Stomach (tissue), 9 donors: ENCODE measurements around the gene SEC23A. TPM values are rescaled to one million over a fixed set of nuclear protein-coding genes. Genes with fewer than 3 reads are reported as not detected.
A peak's percentile ranks its signal among the peaks of the same experiment; 100 is the strongest.
"Not testable (repeated sequence)": the region's sequence is repeated elsewhere in the genome, so short reads cannot be mapped to it uniquely, and the experiment has no call there.

Experiments used
- DNase-seq, 2 donors: peaks; one replicate each; pipeline versions ENCODE4 v3.0.0 to v3.0.0-alpha.2; 2013 to 2019
- H3K27ac ChIP-seq, 5 donors: fragments of 200-600 bp in 4 of 5; sonication (generic) in 4 of 5; one replicate each; pipeline ENCODE4 v1.5.1; 2013 to 2019; ENCODE audit warnings: mild to moderate bottlenecking in 1 of 5, moderate library complexity in 1 of 5
- H3K27me3 ChIP-seq, 3 donors: fragments of 200-600 bp; sonication (generic); one replicate each; pipeline ENCODE4 v1.5.1; 2017 to 2019; ENCODE audit warnings: mixed run types in 1 of 3
- H3K36me3 ChIP-seq, 4 donors: fragments of 200-600 bp; sonication (generic); 1 replicate in 3 of 4; 2 replicates in 1 of 4; pipeline ENCODE4 v1.5.1; 2016 to 2019
- H3K4me1 ChIP-seq, 4 donors: fragments of 200-600 bp; sonication (generic); one replicate each; pipeline ENCODE4 v1.5.1; 2016 to 2019
- H3K4me3 ChIP-seq, 4 donors: fragments of 200-600 bp; sonication (generic) in 3 of 4; one replicate each; pipeline ENCODE4 v1.5.1; 2016 to 2019; ENCODE audit warnings: mild to moderate bottlenecking in 1 of 4
- H3K9me3 ChIP-seq, 4 donors: fragments of 200-600 bp; sonication (generic); one replicate each; pipeline ENCODE4 v1.5.1; 2016 to 2019
- CTCF ChIP-seq, 7 experiments: fragments of 450-650 bp in 4 of 7; fragments of 200-600 bp in 3 of 7; sonication (generic) in 3 of 7; IDR thresholded peaks; one replicate each; pipeline ENCODE4 v1.5.1; 2016 to 2019; ENCODE audit warnings: antibody characterized with exemption in 7 of 7, control low read depth in 2 of 7, mild to moderate bottlenecking in 1 of 7
- EP300 ChIP-seq: sonication (generic); formaldehyde crosslinking; IDR thresholded peaks from one replicate; pipeline ENCODE4 v1.6.1; 2017; ENCODE audit warnings: antibody characterized with exemption
- POLR2A ChIP-seq, 4 donors: fragments of 450-650 bp; IDR thresholded peaks; one replicate each; pipeline ENCODE4 v1.6.1; 2016; ENCODE audit warnings: antibody characterized with exemption in 4 of 4, control low read depth in 2 of 4, mild to moderate bottlenecking in 1 of 4, moderate library complexity in 1 of 4
- POLR2AphosphoS5 ChIP-seq, 3 donors: sonication (generic); formaldehyde crosslinking; IDR thresholded peaks; one replicate each; pipeline ENCODE4 v1.6.1; 2016; ENCODE audit warnings: antibody characterized with exemption in 3 of 3
- WGBS, 5 donors: extraction: QIAGEN DNeasy Blood & Tissue Kit in 3 of 5; methylation state at CpG; one replicate each; pipeline versions ENCODE4 v1.1.5 to v1.1.7; 2013 to 2018; 5-methylcytosine and 5-hydroxymethylcytosine counted together
- intact Hi-C: fragments of 100-400 bp; cut with DNase I; formaldehyde crosslinking; loops from one replicate; pipeline ENCODE4 v1.15.1; 2023; ENCODE audit warnings: low total_unique reads
- polyA plus RNA-seq, 3 donors: library from polyadenylated mRNA; stranded (reverse); fragments of 200-250 nt; gene quantifications; one replicate each; pipeline ENCODE4 v1.2.3, GENCODE V29; 2013
- total RNA-seq, 5 donors: library from RNA; depleted of rRNA; stranded (reverse); fragments of >200 nt; gene quantifications; one replicate each; pipeline versions ENCODE4 v1.1.0 to v1.2.3, GENCODE V29; 2014 to 2016
- donor health status: healthy with polysubstance abuse.
- donor health status: Bipolar disorder and iron deficiency.
- donor health status: healthy.

Gene SEC23A
- total and polyA plus RNA-seq, 8 donors: 12.3 to 584 (median 68.6) TPM

- no peaks in the 10 kb centered on the region for H3K27me3 ChIP-seq
- intact Hi-C loops: no loop called here
- TF ChIP-seq POLR2AphosphoS5 (IDR thresholded peaks at IDR 0.05) (no peak), CTCF (IDR thresholded peaks at IDR 0.05) (peak in 4 of 7 experiments; percentile 63 to 76 (median 70)), EP300 (no peak), POLR2A (IDR thresholded peaks at IDR 0.05) (no peak)
- WGBS, 5 donors: 23 to 40% (median 28%) methylated on average over 5 of the region's 5 CpGs
- peak in 1 of 2 donors; percentile 78 for DNase-seq
- no peak overlapping the region for H3K27ac ChIP-seq
- H3K4me1 ChIP-seq: peaks cover 0 to 8% (median 0%) of the 10 kb centered on the region in 4 donors
- no peaks in the 10 kb centered on the region for H3K36me3 ChIP-seq
- no peaks in the 10 kb centered on the region for H3K9me3 ChIP-seq
- no peak overlapping the region for H3K4me3 ChIP-seq
Observed at GRCh38 chr14:39015360-39015961, 87.6 kb downstream of the SEC23A start.

GRCh38 chr14:39014460-39014859 is 88.6 kb downstream of the SEC23A start:
- Histone ChIP-seq H3K27ac (no peak overlapping the region), H3K9me3 (no peaks in the 10 kb centered on the region), H3K36me3 (no peaks in the 10 kb centered on the region), H3K27me3 (no peaks in the 10 kb centered on the region), H3K4me3 (no peak overlapping the region), H3K4me1 (peaks cover 0 to 8% (median 0%) of the 10 kb centered on the region in 4 donors)
- WGBS, 5 donors: 31 to 67% (median 48%) methylated on average over 1 of the region's 1 CpG
- TF ChIP-seq POLR2AphosphoS5 (IDR thresholded peaks at IDR 0.05) (no peak), EP300 (no peak), POLR2A (IDR thresholded peaks at IDR 0.05) (no peak), CTCF (IDR thresholded peaks at IDR 0.05) (no peak)
- intact Hi-C loops: loop anchor here (5.0 kb wide), 1 partner anchor 292 kb away; no protein-coding TSS in a partner anchor
- no peak for DNase-seq

- WGBS, 5 donors: 50 to 80% (median 77%) methylated on average over 1 of the region's 1 CpG
- H3K27ac ChIP-seq, H3K36me3 ChIP-seq, H3K27me3 ChIP-seq, H3K4me1 ChIP-seq, H3K4me3 ChIP-seq, H3K9me3 ChIP-seq, DNase-seq, intact Hi-C loops: not testable (repeated sequence)
Observed at GRCh38 chr14:39008965-39009364, 94.1 kb downstream of the SEC23A start.

- no peaks in the 10 kb centered on the region for H3K36me3 ChIP-seq
- H3K9me3 ChIP-seq: no peaks in the 10 kb centered on the region
- H3K4me1 ChIP-seq: no peaks in the 10 kb centered on the region
- no peaks in the 10 kb centered on the region for H3K27me3 ChIP-seq
- no peak for DNase-seq
- WGBS, 5 donors: 80 to 87% (median 82%) methylated on average over 4 of the region's 4 CpGs
- intact Hi-C loops: no loop called here
- no peak overlapping the region for H3K27ac ChIP-seq
- H3K4me3 ChIP-seq: no peak overlapping the region
- TF ChIP-seq POLR2A (IDR thresholded peaks at IDR 0.05): no peak
- no peak for TF ChIP-seq EP300
- no peak for TF ChIP-seq CTCF (IDR thresholded peaks at IDR 0.05)
- no peak for TF ChIP-seq POLR2AphosphoS5 (IDR thresholded peaks at IDR 0.05)
Observed at GRCh38 chr14:39006721-39007410, 96.2 kb downstream of the SEC23A start.
